Measurements from ENCODE around the gene SUPT5H. TPM values are rescaled to one million over a fixed set of nuclear protein-coding genes. Genes with fewer than 3 reads are reported as not detected.
A peak's percentile ranks its signal among the peaks of the same experiment; 100 is the strongest.

SUPT5H gene
- total and polyA plus RNA-seq, 2 of the 4 experiments (the other 2 are of a cell fraction) = 75.3 to 116 TPM

- H2AK9ac ChIP-seq (replicated peaks; ENCODE audit: low read depth, low read length, poor library complexity) = no peak overlapping the region
- ChIA-PET CTCF (interaction anchor here (0.6 to 1.2 kb wide), 2 partner anchors 12 to 60 kb away, joined by 3 to 5 read pairs; no protein-coding TSS in a partner anchor), POLR2A (ENCODE audit: unreplicated experiment) (no interaction called here)
- H3K36me3 ChIP-seq (ENCODE audit: control insufficient read depth, insufficient read depth, low read length) = peaks cover 71% of the 10 kb centered on the region
- H2BK20ac ChIP-seq (ENCODE audit: low read depth, low read length) = no peak overlapping the region
- H3K27me3 ChIP-seq (ENCODE audit: control insufficient read depth, insufficient read depth, low read length) = no peaks in the 10 kb centered on the region
- peaks cover 9 to 11% of the 10 kb centered on the region in 2 experiments; a peak in 3 of 4 replicates for H3K79me1 ChIP-seq (ENCODE audit: low read depth in 1 of 2, low read length in 2 of 2)
- no peak overlapping the region for H3K23ac ChIP-seq (ENCODE audit: low read depth, low read length)
- H4K8ac ChIP-seq (ENCODE audit: low read depth in 2 of 2, low read length in 2 of 2) = no peak overlapping the region
- H3K18ac ChIP-seq (ENCODE audit: low read depth, low read length) = no peak overlapping the region
- no peak overlapping the region for H3K9ac ChIP-seq (ENCODE audit: low read depth, low read length)
- 82% methylated on average over 5 of the region's 9 CpGs; no CpG with 5 or more reads in 1 of the 2 experiments for WGBS, 2 experiments (ENCODE audit: extremely low coverage in 2 of 2, insufficient read length in 1 of 2)
- H3K4ac ChIP-seq (ENCODE audit: low read depth, low read length) = no peak overlapping the region
- H3K9me3 ChIP-seq (ENCODE audit: control insufficient read depth, insufficient read depth, low read length) = no peaks in the 10 kb centered on the region
- no peak overlapping the region for H2AFZ ChIP-seq (replicated peaks; ENCODE audit: low read length, poor library complexity)
- ATAC-seq (ENCODE audit: low read depth) (peak; percentile 75), DNase-seq (peak; percentile 22)
- no peak overlapping the region for H2BK5ac ChIP-seq (ENCODE audit: low read depth, low read length, poor library complexity, severe bottlenecking)
- H2BK120ac ChIP-seq (ENCODE audit: low read depth, low read length) = no peak overlapping the region
- peak; percentile 67 for TF ChIP-seq CTCF (conservative IDR thresholded peaks at IDR 0.05; ENCODE audit: low read depth, low read length)
- TF ChIP-seq SMC3 (IDR thresholded peaks at IDR 0.05; ENCODE audit: low read depth, low read length) = peak; percentile 47; the same call in 1 of the 2 replicates
- TF ChIP-seq RCOR1 (IDR thresholded peaks at IDR 0.05; ENCODE audit: insufficient replicate concordance, low read length) = no peak
- peak; percentile 42; the same call in 1 of the 2 replicates for TF ChIP-seq MAZ (IDR thresholded peaks at IDR 0.05; ENCODE audit: borderline replicate concordance, low read depth, low read length)
- TF ChIP-seq RAD21 (IDR thresholded peaks at IDR 0.05; ENCODE audit: low read length) = peak; percentile 50
- no peak overlapping the region for H2AK5ac ChIP-seq (ENCODE audit: low read depth, low read length)
- in situ Hi-C loops (cut with MboI; ENCODE audit: low sequenced_read_pairs) = no loop called here
- H3K56ac ChIP-seq (ENCODE audit: extremely low read depth, insufficient read depth, low read length) = no peak overlapping the region
- H4K5ac ChIP-seq (ENCODE audit: low read depth, low read length) = no peak overlapping the region
- dilution Hi-C loops (cut with HindIII; ENCODE audit: low sequenced_read_pairs, unreplicated experiment) = no loop called here
- H3K9me1 ChIP-seq (ENCODE audit: insufficient read depth, low read length) = peaks cover 1% of the 10 kb centered on the region; the same call in 1 of the 2 replicates
- intact Hi-C loops (cut with micrococcal nuclease) = loop anchor here (1.0 kb wide), 1 partner anchor 58 kb away; the partner anchor contains the start of gene EID2B
- H3K4me2 ChIP-seq (ENCODE audit: low read depth, low read length) = no peak overlapping the region
- peaks cover 9% of the 10 kb centered on the region for H4K20me1 ChIP-seq (ENCODE audit: insufficient read depth, low read length)
- no peak overlapping the region for H3K27ac ChIP-seq (ENCODE audit: insufficient read depth, low read length)
- BruUV-seq (replicated peaks) = no TSS peak
- H3K4me3 ChIP-seq (ENCODE audit: insufficient read depth, low read depth, low read length) = no peak overlapping the region
- H2BK15ac ChIP-seq (ENCODE audit: low read depth, low read length) = no peak overlapping the region
- H4K91ac ChIP-seq (ENCODE audit: insufficient read depth, low read depth, low read length) = no peak overlapping the region
- no peak overlapping the region for H3K14ac ChIP-seq (replicated peaks; ENCODE audit: low read depth, low read length)
- no peaks in the 10 kb centered on the region for H3K4me1 ChIP-seq (ENCODE audit: control insufficient read depth, insufficient read depth, low read length)
Measured at GRCh38 chr19:39474139-39474620, 28.8 kb downstream of the SUPT5H start.
